ENCODE results near the gene ANKRD39. TPM values are rescaled to one million over a fixed set of nuclear protein-coding genes. Genes with fewer than 3 reads are reported as not detected.
A peak's percentile ranks its signal among the peaks of the same experiment; 100 is the strongest.

Gene ANKRD39
- total RNA-seq, 2 donors from 2014 or later, result 8.4 to 18.0 TPM

DNA sequence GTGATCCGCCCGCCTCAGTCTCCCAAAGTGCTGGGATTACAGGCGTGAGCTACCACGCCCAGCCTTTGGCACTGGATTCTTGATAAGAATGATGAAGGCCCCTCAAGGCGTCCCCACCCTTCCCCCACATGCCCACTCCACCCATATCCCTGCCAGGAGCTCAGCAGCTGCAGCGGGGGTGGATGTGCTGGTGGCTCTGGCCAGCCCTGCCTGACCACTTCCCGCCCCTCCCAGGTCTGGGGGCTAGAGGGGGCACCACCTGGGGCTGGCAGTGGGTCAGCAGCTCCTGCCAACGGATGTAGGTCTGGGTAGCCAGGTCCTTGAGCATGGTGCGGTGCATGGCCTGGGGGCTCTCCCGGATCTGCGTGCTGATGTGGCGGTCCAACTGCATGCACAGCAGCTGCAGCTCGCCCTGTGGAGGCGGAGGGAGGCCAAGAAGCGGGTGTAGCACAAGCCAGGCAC, 19.8 kb upstream of the ANKRD39 start:
- Histone ChIP-seq H3K27me3 (replicated peaks; ENCODE audit: insufficient read depth) (no peaks in the 10 kb centered on the region), H3K4me1 (ENCODE audit: control insufficient read depth in 1 of 2, low read depth in 2 of 2) (peaks cover 10 to 17% of the 10 kb centered on the region in 2 donors), H3K36me3 (no peaks in the 10 kb centered on the region), H3K27ac (no peak overlapping the region), H3K9me3 (no peaks in the 10 kb centered on the region), H3K4me3 (no peak overlapping the region)
- ATAC-seq (ENCODE audit: insufficient number of reproducible peaks, low FRiP score, low read depth) (no peak), DNase-seq (ENCODE audit: low spot score) (no peak)
- TF ChIP-seq, protein P1, sequence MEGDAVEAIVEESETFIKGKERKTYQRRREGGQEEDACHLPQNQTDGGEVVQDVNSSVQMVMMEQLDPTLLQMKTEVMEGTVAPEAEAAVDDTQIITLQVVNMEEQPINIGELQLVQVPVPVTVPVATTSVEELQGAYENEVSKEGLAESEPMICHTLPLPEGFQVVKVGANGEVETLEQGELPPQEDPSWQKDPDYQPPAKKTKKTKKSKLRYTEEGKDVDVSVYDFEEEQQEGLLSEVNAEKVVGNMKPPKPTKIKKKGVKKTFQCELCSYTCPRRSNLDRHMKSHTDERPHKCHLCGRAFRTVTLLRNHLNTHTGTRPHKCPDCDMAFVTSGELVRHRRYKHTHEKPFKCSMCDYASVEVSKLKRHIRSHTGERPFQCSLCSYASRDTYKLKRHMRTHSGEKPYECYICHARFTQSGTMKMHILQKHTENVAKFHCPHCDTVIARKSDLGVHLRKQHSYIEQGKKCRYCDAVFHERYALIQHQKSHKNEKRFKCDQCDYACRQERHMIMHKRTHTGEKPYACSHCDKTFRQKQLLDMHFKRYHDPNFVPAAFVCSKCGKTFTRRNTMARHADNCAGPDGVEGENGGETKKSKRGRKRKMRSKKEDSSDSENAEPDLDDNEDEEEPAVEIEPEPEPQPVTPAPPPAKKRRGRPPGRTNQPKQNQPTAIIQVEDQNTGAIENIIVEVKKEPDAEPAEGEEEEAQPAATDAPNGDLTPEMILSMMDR (IDR thresholded peaks at IDR 0.05), result no peak

DNA sequence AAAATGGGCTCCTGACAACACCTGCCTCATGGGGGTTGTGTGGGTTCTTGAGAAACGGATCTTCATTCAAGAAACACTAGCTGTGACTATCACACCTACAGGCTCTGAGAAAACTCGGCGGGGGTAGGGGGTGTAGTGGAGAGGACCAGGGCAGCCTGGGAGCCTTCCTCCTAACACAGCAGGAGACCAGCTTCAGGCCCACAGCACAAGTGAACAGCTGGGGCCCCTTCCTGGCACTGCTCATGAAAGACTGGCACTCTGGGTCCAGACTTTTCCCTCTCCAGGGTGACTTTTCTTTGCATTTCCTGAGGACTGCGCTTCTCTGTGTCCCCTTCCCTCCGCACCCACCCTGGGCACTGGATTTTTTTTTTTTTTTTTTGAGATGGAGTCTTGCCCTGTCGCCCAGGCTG, 19.2 kb upstream of the ANKRD39 start:
- no peaks in the 10 kb centered on the region for H3K27me3 ChIP-seq (replicated peaks; ENCODE audit: insufficient read depth)
- DNase-seq (ENCODE audit: low spot score) (no peak), ATAC-seq (ENCODE audit: insufficient number of reproducible peaks, low FRiP score, low read depth) (no peak)
- TF ChIP-seq, protein P1 (IDR thresholded peaks at IDR 0.05), result no peak
- no peaks in the 10 kb centered on the region for H3K9me3 ChIP-seq
- H3K4me3 ChIP-seq, result no peak overlapping the region
- H3K27ac ChIP-seq, result no peak overlapping the region
- H3K36me3 ChIP-seq, result no peaks in the 10 kb centered on the region
- peaks cover 10 to 20% of the 10 kb centered on the region in 2 donors for H3K4me1 ChIP-seq (ENCODE audit: control insufficient read depth in 1 of 2, low read depth in 2 of 2)

DNA sequence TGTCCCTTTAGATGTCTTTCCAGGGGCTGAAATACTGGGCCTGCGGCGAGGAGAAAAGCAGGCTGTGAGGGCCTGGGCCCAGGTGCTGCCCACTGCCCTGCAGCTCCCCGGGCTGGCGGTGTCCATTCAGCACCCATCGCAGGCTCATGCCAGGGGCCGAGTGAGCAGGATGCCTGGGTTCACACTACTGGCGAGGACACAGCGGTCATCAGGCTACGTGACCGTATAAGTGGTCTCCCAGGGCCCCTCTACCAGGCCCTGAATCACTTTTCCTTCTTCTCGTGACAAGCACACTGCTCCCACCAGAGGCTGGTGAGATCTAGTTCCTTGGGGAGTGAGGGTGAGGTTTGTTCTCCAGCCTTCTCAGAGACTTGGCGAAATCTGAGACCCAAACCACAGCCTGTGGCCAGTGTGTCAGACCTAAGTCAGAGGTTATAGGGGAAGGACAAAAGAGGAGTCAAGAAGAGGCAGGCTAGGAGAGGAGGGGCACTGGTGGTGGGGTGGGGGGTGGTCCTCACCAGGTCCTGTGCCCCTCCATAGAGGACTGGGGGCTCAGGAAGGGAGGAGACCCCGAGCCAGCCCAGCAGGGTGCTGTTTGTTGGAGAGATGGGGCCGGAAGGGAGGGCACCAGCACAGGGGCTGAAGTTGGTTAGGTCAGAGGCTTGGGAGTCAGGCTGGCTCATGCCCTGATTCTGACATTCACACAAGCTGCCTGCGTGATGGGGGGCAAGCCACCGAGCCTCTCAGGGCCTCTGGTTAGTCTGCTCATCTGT, 18.6 kb upstream of the ANKRD39 start:
- DNase-seq (ENCODE audit: low spot score) (no peak), ATAC-seq (ENCODE audit: insufficient number of reproducible peaks, low FRiP score, low read depth) (no peak)
- Histone ChIP-seq H3K9me3 (no peaks in the 10 kb centered on the region), H3K27me3 (replicated peaks; ENCODE audit: insufficient read depth) (no peaks in the 10 kb centered on the region), H3K27ac (no peak overlapping the region), H3K36me3 (no peaks in the 10 kb centered on the region), H3K4me3 (no peak overlapping the region), H3K4me1 (ENCODE audit: control insufficient read depth in 1 of 2, low read depth in 2 of 2) (peaks cover 10 to 20% of the 10 kb centered on the region in 2 donors)
- TF ChIP-seq, protein P1 (IDR thresholded peaks at IDR 0.05), result no peak

DNA sequence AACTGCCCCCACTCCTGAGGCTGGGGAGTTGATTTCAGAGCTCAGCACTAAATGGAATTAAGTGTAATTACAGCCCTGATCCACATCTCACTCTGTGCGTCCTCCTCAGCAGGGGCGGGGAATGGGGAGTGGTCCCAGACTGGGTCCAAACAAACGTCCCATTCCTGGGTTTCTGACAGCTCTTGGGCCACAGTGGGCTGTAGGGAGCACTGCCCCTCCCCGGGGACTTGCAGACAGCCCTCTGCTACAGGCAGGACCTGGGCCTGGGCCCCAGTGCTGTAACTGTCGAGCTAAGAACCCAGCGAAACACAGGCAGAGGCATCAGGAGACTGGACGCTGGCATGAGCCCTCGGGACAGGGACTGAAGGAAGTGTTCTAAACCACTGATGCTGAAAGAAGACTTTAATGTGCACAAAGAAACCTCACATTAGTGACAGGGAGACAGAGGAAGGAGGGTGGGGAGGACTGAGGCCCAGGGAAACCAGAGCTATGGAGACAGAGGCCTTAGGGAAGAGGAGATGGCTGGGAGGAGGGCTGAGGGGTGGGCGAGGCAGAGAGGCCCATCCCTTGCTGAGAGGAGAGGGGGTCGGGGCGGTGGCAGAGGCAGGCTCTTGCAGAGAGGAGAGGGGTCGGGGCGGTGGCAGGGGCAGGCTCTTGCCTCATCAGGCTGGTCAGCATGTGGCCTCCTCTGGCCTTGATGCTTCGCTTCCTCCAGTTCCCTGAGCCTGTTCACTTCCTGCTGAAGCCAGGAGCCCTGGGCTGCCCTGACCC, 17.9 kb upstream of the ANKRD39 start:
- ATAC-seq (ENCODE audit: insufficient number of reproducible peaks, low FRiP score, low read depth), result no peak
- DNase-seq (ENCODE audit: low spot score), result no peak
- H3K27ac ChIP-seq, result no peak overlapping the region
- H3K4me1 ChIP-seq (ENCODE audit: control insufficient read depth in 1 of 2, low read depth in 2 of 2), result peaks cover 13 to 27% of the 10 kb centered on the region in 2 donors
- TF ChIP-seq, protein P1 (IDR thresholded peaks at IDR 0.05), result no peak
- no peaks in the 10 kb centered on the region for H3K27me3 ChIP-seq (replicated peaks; ENCODE audit: insufficient read depth)
- no peaks in the 10 kb centered on the region for H3K36me3 ChIP-seq
- H3K4me3 ChIP-seq, result no peak overlapping the region
- H3K9me3 ChIP-seq, result no peaks in the 10 kb centered on the region

DNA sequence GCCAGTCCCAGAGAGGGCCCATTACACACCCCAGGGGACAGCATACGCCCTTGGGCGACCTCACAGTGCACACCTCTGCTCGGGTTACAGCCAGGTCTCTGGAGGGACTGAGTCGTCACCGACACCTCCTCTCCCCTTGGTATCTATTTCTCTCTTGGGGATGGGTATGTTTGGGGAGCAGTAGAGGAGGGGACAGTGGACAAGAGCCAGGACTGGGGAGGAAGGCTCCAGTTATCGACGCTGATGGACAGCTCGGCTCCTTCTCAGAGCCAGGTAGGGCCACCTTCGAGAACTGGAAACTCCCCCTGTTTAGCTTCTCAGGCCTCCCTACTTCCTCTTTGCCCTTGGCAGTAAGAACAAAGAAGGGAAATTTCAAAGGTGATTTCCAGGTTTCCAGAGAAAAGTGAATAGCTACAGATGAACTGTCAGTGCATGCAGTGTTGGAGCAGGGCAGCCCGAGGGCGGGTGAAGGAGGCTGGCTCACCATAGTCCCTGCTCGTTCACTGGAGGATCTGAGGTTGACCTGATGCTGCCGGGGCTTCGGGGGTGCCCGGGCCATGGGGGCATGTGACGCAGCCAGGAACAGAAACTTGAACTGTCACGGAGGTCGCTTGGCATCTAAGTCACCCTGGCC, 16.5 kb upstream of the ANKRD39 start:
- Histone ChIP-seq H3K9me3 (no peaks in the 10 kb centered on the region), H3K27ac (peak overlapping the region; percentile 44 to 47), H3K4me1 (ENCODE audit: control insufficient read depth in 1 of 2, low read depth in 2 of 2) (peaks cover 16 to 30% of the 10 kb centered on the region in 2 donors), H3K36me3 (no peaks in the 10 kb centered on the region), H3K4me3 (no peak overlapping the region), H3K27me3 (replicated peaks; ENCODE audit: insufficient read depth) (no peaks in the 10 kb centered on the region)
- TF ChIP-seq, protein P1 (IDR thresholded peaks at IDR 0.05), result no peak
- ATAC-seq (ENCODE audit: insufficient number of reproducible peaks, low FRiP score, low read depth) (no peak), DNase-seq (ENCODE audit: low spot score) (no peak)
